ENCODE data around the gene ANAPC15.
"Not testable (repeated sequence)": the region's sequence is repeated elsewhere in the genome, so short reads cannot be mapped to it uniquely, and the experiment has no call there.

Gene ANAPC15

GRCh38 chr11:72112143-72112977 lies at the start of gene ANAPC15:
TSS of gene ANAPC15 (minus strand) at chr11:72112695. CDS start at chr11:72111276, 1,419 bp downstream.
- Histone ChIP-seq H3K27me3 (ENCODE audit: low read depth) (no peaks in the 10 kb centered on the region), H3K9me3 (no peaks in the 10 kb centered on the region; the same call in 1 of the 2 replicates), H3K4me1 (peaks cover 10% of the 10 kb centered on the region), H3K36me3 (replicated peaks) (peaks cover 10% of the 10 kb centered on the region; the same call in 1 of the 2 replicates), H3K4me3 (peak within 1 kb of the TSS; percentile 73)
- DNase-seq (ENCODE audit: low spot score in 2 of 2) = peak; percentile 98 to 99
- in situ Hi-C loops (cut with MboI; ENCODE audit: low sequenced_read_pairs) = no loop called here

DNA sequence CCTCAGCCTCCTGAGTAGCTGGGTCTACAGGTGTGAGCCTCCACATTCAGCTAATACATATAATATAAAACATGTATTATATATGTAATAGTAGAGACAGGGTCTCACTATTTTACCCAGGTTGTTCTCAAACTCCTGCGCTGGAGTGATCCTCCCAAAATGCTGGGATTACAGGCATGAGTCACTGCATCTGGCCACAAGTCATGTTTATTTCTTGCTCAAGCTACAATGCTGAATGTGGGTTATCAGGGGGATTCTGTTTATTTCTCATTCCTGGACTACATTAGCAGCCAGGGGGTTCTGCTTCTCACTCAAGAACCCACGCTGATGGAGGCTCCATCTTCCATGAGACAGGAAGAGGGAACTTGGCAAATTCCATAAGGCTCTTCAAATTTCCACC lies 47.8 kb upstream of the ANAPC15 start:
- H3K4me3 ChIP-seq = no peak overlapping the region
- H3K4me1 ChIP-seq = peaks cover 29% of the 10 kb centered on the region
- H3K36me3 ChIP-seq (replicated peaks) = no peaks in the 10 kb centered on the region
- in situ Hi-C loops (cut with MboI; ENCODE audit: low sequenced_read_pairs) = no loop called here
- DNase-seq (ENCODE audit: low spot score in 2 of 2) = no peak
- H3K27me3 ChIP-seq (ENCODE audit: low read depth) = no peaks in the 10 kb centered on the region
- peaks cover 2% of the 10 kb centered on the region; the same call in 1 of the 2 replicates for H3K9me3 ChIP-seq

DNA sequence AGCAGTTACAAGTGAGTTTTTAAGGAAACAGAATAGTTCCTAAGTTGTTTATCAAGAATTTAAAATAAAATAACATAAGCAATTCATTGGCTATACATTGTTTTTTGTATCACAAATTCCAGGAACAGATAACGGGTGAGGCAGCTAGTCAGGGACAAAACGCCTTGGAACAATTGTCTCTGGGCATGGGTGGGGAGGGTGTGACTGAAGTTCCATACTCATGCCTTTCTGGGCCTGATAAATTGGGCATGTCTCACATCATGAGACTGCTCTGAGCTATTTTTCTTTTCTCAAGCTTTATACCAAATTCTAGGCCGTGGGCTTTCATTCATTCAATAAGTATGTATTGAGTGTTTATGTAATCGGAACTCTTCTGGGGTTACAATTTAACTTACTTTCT lies 44.6 kb upstream of the ANAPC15 start:
- no peaks in the 10 kb centered on the region for H3K27me3 ChIP-seq (ENCODE audit: low read depth)
- H3K4me1 ChIP-seq = peaks cover 12% of the 10 kb centered on the region
- in situ Hi-C loops (cut with MboI; ENCODE audit: low sequenced_read_pairs) = no loop called here
- no peak overlapping the region for H3K4me3 ChIP-seq
- no peak for DNase-seq (ENCODE audit: low spot score in 2 of 2)
- no peaks in the 10 kb centered on the region for H3K9me3 ChIP-seq
- no peaks in the 10 kb centered on the region for H3K36me3 ChIP-seq (replicated peaks)

- Histone ChIP-seq H3K36me3 (replicated peaks) (no peaks in the 10 kb centered on the region), H3K4me3 (no peak overlapping the region), H3K4me1 (peaks cover 20% of the 10 kb centered on the region), H3K9me3 (no peaks in the 10 kb centered on the region), H3K27me3 (ENCODE audit: low read depth) (no peaks in the 10 kb centered on the region)
- in situ Hi-C loops (cut with MboI; ENCODE audit: low sequenced_read_pairs) = no loop called here
- no peak for DNase-seq (ENCODE audit: low spot score in 2 of 2)
Observed at GRCh38 chr11:72155751-72156150, 43.3 kb upstream of the ANAPC15 start.

DNA sequence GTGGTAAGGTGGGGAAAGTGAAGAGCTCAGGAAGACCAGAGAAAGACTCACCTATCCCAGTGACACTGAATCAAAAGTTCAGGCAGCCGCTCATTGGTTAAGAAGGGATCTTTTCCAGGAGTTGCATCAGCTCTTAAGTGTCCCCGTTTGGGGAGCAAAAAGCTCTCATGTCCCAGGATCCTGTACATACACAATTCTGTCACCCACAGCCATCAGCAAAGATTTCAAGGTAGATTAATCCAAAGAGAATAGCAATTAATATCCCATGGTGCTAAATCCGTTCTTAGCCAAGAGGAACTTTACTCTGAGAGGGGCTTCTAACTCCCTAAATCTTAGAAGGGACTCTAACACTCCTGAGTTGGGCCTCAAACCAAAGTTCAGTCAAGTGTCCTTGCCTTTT lies 42.3 kb upstream of the ANAPC15 start:
- no peaks in the 10 kb centered on the region for H3K27me3 ChIP-seq (ENCODE audit: low read depth)
- no peaks in the 10 kb centered on the region for H3K9me3 ChIP-seq
- H3K4me3 ChIP-seq = no peak overlapping the region
- in situ Hi-C loops (cut with MboI; ENCODE audit: low sequenced_read_pairs) = no loop called here
- H3K4me1 ChIP-seq = peaks cover 20% of the 10 kb centered on the region
- no peak for DNase-seq (ENCODE audit: low spot score in 2 of 2)
- H3K36me3 ChIP-seq (replicated peaks) = no peaks in the 10 kb centered on the region

DNA sequence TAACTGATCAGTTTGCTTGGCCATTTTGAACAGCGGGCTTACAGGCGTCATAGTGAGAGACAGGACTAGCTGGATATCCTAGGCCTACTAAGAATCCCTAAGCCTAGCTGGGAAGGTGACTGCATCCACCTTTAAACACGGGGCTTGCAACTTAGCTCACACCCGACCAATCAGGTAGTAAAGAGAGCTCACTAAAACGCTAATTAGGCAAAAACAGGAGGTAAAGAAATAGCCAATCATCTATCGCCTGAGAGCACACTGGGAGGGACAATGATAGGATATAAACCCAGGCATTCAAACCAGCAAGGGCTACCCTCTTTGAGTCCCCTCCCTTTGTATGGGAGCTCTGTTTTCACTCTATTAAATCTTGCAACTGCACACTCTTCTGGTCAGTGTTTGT lies 41.4 kb upstream of the ANAPC15 start:
- DNase-seq (ENCODE audit: low spot score in 2 of 2); H3K27me3 ChIP-seq (ENCODE audit: low read depth); H3K4me3 ChIP-seq; H3K36me3 ChIP-seq (replicated peaks); in situ Hi-C loops (cut with MboI; ENCODE audit: low sequenced_read_pairs); H3K9me3 ChIP-seq: not testable (repeated sequence)
- peaks cover 20% of the 10 kb centered on the region for H3K4me1 ChIP-seq

DNA sequence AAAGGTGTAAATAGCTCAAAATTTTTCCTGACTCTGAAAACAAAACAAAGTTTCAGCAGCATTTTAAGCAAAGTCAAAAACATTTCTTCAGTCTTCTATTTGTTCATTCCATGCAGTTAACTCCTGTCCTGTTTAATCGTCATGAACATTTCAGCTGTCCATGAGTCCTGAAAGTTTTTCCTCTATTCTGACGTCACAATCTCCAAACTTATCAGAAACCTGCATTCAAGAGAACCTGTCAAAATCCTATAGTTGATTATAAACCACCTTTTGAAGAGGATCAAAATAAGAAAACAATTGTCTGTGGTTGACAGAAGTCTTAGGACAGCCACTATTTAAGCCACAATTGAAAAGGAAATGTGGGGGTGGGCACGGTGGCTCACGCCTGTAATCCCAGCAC lies 38.4 kb upstream of the ANAPC15 start:
- Histone ChIP-seq H3K27me3 (ENCODE audit: low read depth) (no peaks in the 10 kb centered on the region), H3K4me1 (peaks cover 9% of the 10 kb centered on the region), H3K4me3 (no peak overlapping the region), H3K36me3 (replicated peaks) (no peaks in the 10 kb centered on the region; the same call in 1 of the 2 replicates), H3K9me3 (no peaks in the 10 kb centered on the region)
- no peak for DNase-seq (ENCODE audit: low spot score in 2 of 2)
- in situ Hi-C loops (cut with MboI; ENCODE audit: low sequenced_read_pairs) = no loop called here

- Histone ChIP-seq H3K4me1 (peaks cover 16% of the 10 kb centered on the region), H3K4me3 (no peak overlapping the region), H3K27me3 (ENCODE audit: low read depth) (no peaks in the 10 kb centered on the region), H3K36me3 (replicated peaks) (no peaks in the 10 kb centered on the region; the same call in 1 of the 2 replicates), H3K9me3 (no peaks in the 10 kb centered on the region)
- no peak for DNase-seq (ENCODE audit: low spot score in 2 of 2)
- in situ Hi-C loops (cut with MboI; ENCODE audit: low sequenced_read_pairs) = no loop called here
Observed at GRCh38 chr11:72146625-72147024, 34.1 kb upstream of the ANAPC15 start.

GRCh38 chr11:72144807-72145565 lies 32.5 kb upstream of the ANAPC15 start:
- Histone ChIP-seq H3K36me3 (replicated peaks) (no peaks in the 10 kb centered on the region; the same call in 1 of the 2 replicates), H3K4me1 (peaks cover 10% of the 10 kb centered on the region), H3K27me3 (ENCODE audit: low read depth) (no peaks in the 10 kb centered on the region), H3K9me3 (no peaks in the 10 kb centered on the region), H3K4me3 (no peak overlapping the region)
- in situ Hi-C loops (cut with MboI; ENCODE audit: low sequenced_read_pairs) = no loop called here
- DNase-seq (ENCODE audit: low spot score in 2 of 2) = peak in 1 of 2 experiments; percentile 44

GRCh38 chr11:72142543-72142942 lies 30.0 kb upstream of the ANAPC15 start:
- H3K4me1 ChIP-seq; H3K4me3 ChIP-seq; in situ Hi-C loops (cut with MboI; ENCODE audit: low sequenced_read_pairs); H3K36me3 ChIP-seq (replicated peaks); DNase-seq (ENCODE audit: low spot score in 2 of 2); H3K27me3 ChIP-seq (ENCODE audit: low read depth); H3K9me3 ChIP-seq: not testable (repeated sequence)

GRCh38 chr11:72142086-72142485 lies 29.6 kb upstream of the ANAPC15 start:
- H3K4me1 ChIP-seq; H3K4me3 ChIP-seq; DNase-seq (ENCODE audit: low spot score in 2 of 2); H3K36me3 ChIP-seq (replicated peaks); H3K27me3 ChIP-seq (ENCODE audit: low read depth); in situ Hi-C loops (cut with MboI; ENCODE audit: low sequenced_read_pairs); H3K9me3 ChIP-seq: not testable (repeated sequence)

- no peak for DNase-seq (ENCODE audit: low spot score in 2 of 2)
- Histone ChIP-seq H3K4me1 (peaks cover 10% of the 10 kb centered on the region), H3K9me3 (no peaks in the 10 kb centered on the region), H3K36me3 (replicated peaks) (no peaks in the 10 kb centered on the region), H3K4me3 (no peak overlapping the region), H3K27me3 (ENCODE audit: low read depth) (no peaks in the 10 kb centered on the region)
- in situ Hi-C loops (cut with MboI; ENCODE audit: low sequenced_read_pairs) = no loop called here
Observed at GRCh38 chr11:72141066-72141465, 28.6 kb upstream of the ANAPC15 start.

DNA sequence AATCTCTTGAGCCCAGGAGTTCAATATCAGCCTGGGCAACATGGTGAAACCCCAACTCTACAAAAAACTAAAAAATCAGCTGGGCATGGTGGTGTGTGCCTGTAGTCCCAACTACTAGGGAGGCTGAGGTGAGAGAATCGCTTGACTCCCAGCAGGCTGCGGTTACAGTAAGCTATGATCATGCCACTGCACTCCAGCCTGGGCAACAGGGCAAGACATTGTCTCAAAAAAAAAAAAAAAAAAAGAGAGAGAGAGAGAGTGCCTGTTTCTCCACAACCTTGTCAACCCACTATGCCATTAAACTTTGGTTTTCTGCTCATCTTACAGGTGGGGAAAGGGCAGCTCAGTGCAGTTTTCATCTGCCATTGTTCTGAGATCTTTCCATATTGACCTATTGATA lies 28.2 kb upstream of the ANAPC15 start:
- no peak for DNase-seq (ENCODE audit: low spot score in 2 of 2)
- in situ Hi-C loops (cut with MboI; ENCODE audit: low sequenced_read_pairs) = no loop called here
- no peaks in the 10 kb centered on the region for H3K27me3 ChIP-seq (ENCODE audit: low read depth)
- H3K4me3 ChIP-seq = no peak overlapping the region
- no peaks in the 10 kb centered on the region for H3K36me3 ChIP-seq (replicated peaks)
- peaks cover 10% of the 10 kb centered on the region for H3K4me1 ChIP-seq
- H3K9me3 ChIP-seq = no peaks in the 10 kb centered on the region

GRCh38 chr11:72139500-72139899 lies 27.0 kb upstream of the ANAPC15 start:
- Histone ChIP-seq H3K9me3 (no peaks in the 10 kb centered on the region), H3K36me3 (replicated peaks) (no peaks in the 10 kb centered on the region), H3K4me1 (peaks cover under 1% of the 10 kb centered on the region; the same call in 1 of the 2 replicates), H3K27me3 (ENCODE audit: low read depth) (no peaks in the 10 kb centered on the region), H3K4me3 (no peak overlapping the region)
- no peak for DNase-seq (ENCODE audit: low spot score in 2 of 2)
- in situ Hi-C loops (cut with MboI; ENCODE audit: low sequenced_read_pairs) = no loop called here
